Psoas muscle (tissue), 8 donors: Measurements from ENCODE around the gene MOV10L1. TPM values are rescaled to one million over a fixed set of nuclear protein-coding genes. Genes with fewer than 3 reads are reported as not detected.

Source experiments
- ATAC-seq, 4 donors: fragments of 200-7000 bp; cut with Tn5 transposase; one replicate each; pipeline ENCODE4 v1.9.1; 2020; ENCODE audit warnings: moderate library complexity in 3 of 4, mild to moderate bottlenecking in 2 of 4
- DNase-seq, 2 donors: peaks; one replicate each; pipeline ENCODE4 v3.0.0-alpha.2; 2020
- H3K27ac ChIP-seq: fragments of 200-600 bp; one replicate; pipeline ENCODE4 v1.8.0; 2022
- H3K27me3 ChIP-seq, 3 donors: fragments of 200-600 bp in 1 of 3; one replicate each; pipeline versions ENCODE4 v1.6.1 to v1.8.0; 2013 to 2022; ENCODE audit warnings: low read length in 2 of 3, mild to moderate bottlenecking in 2 of 3, moderate library complexity in 1 of 3; ENCODE audit not compliant: insufficient read depth in 3 of 3
- H3K36me3 ChIP-seq, 2 donors: fragments of 200-600 bp in 1 of 2; one replicate each; pipeline versions ENCODE4 v1.6.1 to v1.8.0; 2013 to 2022; ENCODE audit warnings: low read depth in 1 of 2, mild to moderate bottlenecking in 1 of 2, moderate library complexity in 1 of 2; ENCODE audit not compliant: insufficient read depth in 1 of 2
- H3K4me1 ChIP-seq: fragments of 200-600 bp; one replicate; pipeline ENCODE4 v1.8.0; 2022
- H3K4me3 ChIP-seq: fragments of 200-600 bp; one replicate; pipeline ENCODE4 v1.8.0; 2022; ENCODE audit warnings: mild to moderate bottlenecking
- H3K9me3 ChIP-seq: fragments of 200-600 bp; one replicate; pipeline ENCODE4 v1.8.0; 2022
- CTCF ChIP-seq: fragments of 200-600 bp; IDR thresholded peaks from one replicate; pipeline ENCODE4 v1.8.0; 2022; ENCODE audit warnings: antibody characterized with exemption
- WGBS, 3 donors: extraction: QIAGEN DNeasy Blood & Tissue Kit; methylation state at CpG; one replicate each; pipeline versions ENCODE4 v1.1.6 to v1.1.7; 2013; 5-methylcytosine and 5-hydroxymethylcytosine counted together
- intact Hi-C, 2 donors: fragments of 100-400 bp; cut with DNase I; formaldehyde crosslinking; loops; one replicate each; pipeline versions ENCODE4 v1.11.0 to v1.14.2; 2022
- polyA plus RNA-seq, 3 donors: library from polyadenylated mRNA; stranded (reverse); fragments of 200-250 nt; gene quantifications; one replicate each; pipeline ENCODE4 v1.2.3, GENCODE V29; 2013
- total RNA-seq, 4 donors: library from RNA; stranded (reverse); fragmentation: NEBNext Ultra II Directional in 2 of 4; extraction: Animal tissue kit (Norgen Biotek cat#: 25700) in 2 of 4; gene quantifications; one replicate each; pipeline versions ENCODE4 v1.2.1 to v1.2.4, GENCODE V29; 2021 to 2023
- donor health status: healthy with polysubstance abuse.
- donor health status: DM: no; HTN: no; CAD: no; lungs with moderate emphysema.
- donor health status: Bipolar disorder and iron deficiency.
- donor health status: healthy.
- donor health status: DM: yes; HTN: yes; CAD: no.
- donor health status: DM: no; HTN: no; CAD: no.
- donor health status: DM: no; HTN: no; CAD: no.
- donor health status: DM: yes; HTN: yes; CAD: no.

MOV10L1 gene
- total and polyA plus RNA-seq, 7 donors: 0.05 to 0.39 (median 0.07) TPM; not detected in 4

- WGBS, 3 donors: 77 to 80% (median 78%) methylated on average over 28 to 31 of the region's 31 CpGs
- Histone ChIP-seq H3K27ac (no peak overlapping the region), H3K9me3 (no peaks in the 10 kb centered on the region), H3K4me3 (no peak overlapping the region), H3K4me1 (peaks cover 13% of the 10 kb centered on the region), H3K27me3 (peaks cover 0 to 27% (median 0%) of the 10 kb centered on the region in 3 donors), H3K36me3 (no peaks in the 10 kb centered on the region)
- TF ChIP-seq CTCF: no peak
- ATAC-seq: no peak
- peak in 1 of 2 donors; percentile 48 for DNase-seq
- intact Hi-C loops: loop anchor here in 1 of 2 donors (10.0 kb wide), 1 partner anchor 258 kb away; no protein-coding TSS in a partner anchor
These were observed 92.6 kb downstream of the MOV10L1 start for GRCh38 chr22:50182176-50183081.

- Histone ChIP-seq H3K27me3 (peaks cover 0 to 18% (median 0%) of the 10 kb centered on the region in 3 donors), H3K4me1 (peaks cover 13% of the 10 kb centered on the region), H3K4me3 (no peak overlapping the region), H3K27ac (no peak overlapping the region), H3K9me3 (no peaks in the 10 kb centered on the region), H3K36me3 (no peaks in the 10 kb centered on the region)
- no peak for ATAC-seq
- 74 to 83% (median 82%) methylated on average over 19 of the region's 19 CpGs for WGBS, 3 donors
- peak in 1 of 2 donors; percentile 51 for DNase-seq
- intact Hi-C loops: loop anchor here in 1 of 2 donors (10.0 kb wide), 1 partner anchor 259 kb away; no protein-coding TSS in a partner anchor
- no peak for TF ChIP-seq CTCF
These were observed 93.5 kb downstream of the MOV10L1 start for GRCh38 chr22:50183141-50183971.

GRCh38 chr22:50184004-50184901 lies 94.4 kb downstream of the MOV10L1 start:
- no peak overlapping the region for H3K27ac ChIP-seq
- 53 to 64% (median 55%) methylated on average over 32 of the region's 32 CpGs for WGBS, 3 donors
- peak in 1 of 4 donors; percentile 14 for ATAC-seq
- DNase-seq: peak; percentile 74 to 80
- peaks cover 16% of the 10 kb centered on the region for H3K4me1 ChIP-seq
- H3K9me3 ChIP-seq: no peaks in the 10 kb centered on the region
- peak overlapping the region; percentile 79 for H3K4me3 ChIP-seq
- no peak for TF ChIP-seq CTCF
- no peaks in the 10 kb centered on the region for H3K36me3 ChIP-seq
- intact Hi-C loops: loop anchor here in 1 of 2 donors (10.0 kb wide), 1 partner anchor 259 kb away; no protein-coding TSS in a partner anchor
- peaks cover 0 to 9% (median 0%) of the 10 kb centered on the region in 3 donors for H3K27me3 ChIP-seq

- H3K27ac ChIP-seq: peak overlapping the region; percentile 60
- intact Hi-C loops: loop anchor here in 1 of 2 donors (10.0 kb wide), 1 partner anchor 260 kb away; no protein-coding TSS in a partner anchor
- H3K27me3 ChIP-seq: peaks cover 0 to 2% (median 0%) of the 10 kb centered on the region in 3 donors
- TF ChIP-seq CTCF: no peak
- peak in 1 of 2 donors; percentile 71 for DNase-seq
- peaks cover 23% of the 10 kb centered on the region for H3K4me1 ChIP-seq
- no peaks in the 10 kb centered on the region for H3K36me3 ChIP-seq
- peak in 2 of 4 donors; percentile 4 to 23 for ATAC-seq
- peak overlapping the region; percentile 79 for H3K4me3 ChIP-seq
- WGBS, 3 donors: 26 to 31% (median 29%) methylated on average over 21 to 63 of the region's 63 CpGs
- no peaks in the 10 kb centered on the region for H3K9me3 ChIP-seq
These were observed 95.1 kb downstream of the MOV10L1 start for GRCh38 chr22:50184902-50185374.
